H4 (cell line): ENCODE data around the gene PGS1. TPM values are rescaled to one million over a fixed set of nuclear protein-coding genes. Genes with fewer than 3 reads are reported as not detected.

Source experiments
- DNase-seq: peaks from one replicate; pipeline ENCODE4 v3.0.0-alpha.2; 2015; ENCODE audit warnings: low spot score
- total RNA-seq: library from RNA; depleted of rRNA; stranded (reverse); fragments of >200 nt; shearing (Covaris generic); gene quantifications from 2 replicates; pipeline ENCODE4 v1.2.3, GENCODE V29; 2014

The PGS1 gene
- total RNA-seq, 1 experiment from 2014 or later, result 20.4 TPM

DNA sequence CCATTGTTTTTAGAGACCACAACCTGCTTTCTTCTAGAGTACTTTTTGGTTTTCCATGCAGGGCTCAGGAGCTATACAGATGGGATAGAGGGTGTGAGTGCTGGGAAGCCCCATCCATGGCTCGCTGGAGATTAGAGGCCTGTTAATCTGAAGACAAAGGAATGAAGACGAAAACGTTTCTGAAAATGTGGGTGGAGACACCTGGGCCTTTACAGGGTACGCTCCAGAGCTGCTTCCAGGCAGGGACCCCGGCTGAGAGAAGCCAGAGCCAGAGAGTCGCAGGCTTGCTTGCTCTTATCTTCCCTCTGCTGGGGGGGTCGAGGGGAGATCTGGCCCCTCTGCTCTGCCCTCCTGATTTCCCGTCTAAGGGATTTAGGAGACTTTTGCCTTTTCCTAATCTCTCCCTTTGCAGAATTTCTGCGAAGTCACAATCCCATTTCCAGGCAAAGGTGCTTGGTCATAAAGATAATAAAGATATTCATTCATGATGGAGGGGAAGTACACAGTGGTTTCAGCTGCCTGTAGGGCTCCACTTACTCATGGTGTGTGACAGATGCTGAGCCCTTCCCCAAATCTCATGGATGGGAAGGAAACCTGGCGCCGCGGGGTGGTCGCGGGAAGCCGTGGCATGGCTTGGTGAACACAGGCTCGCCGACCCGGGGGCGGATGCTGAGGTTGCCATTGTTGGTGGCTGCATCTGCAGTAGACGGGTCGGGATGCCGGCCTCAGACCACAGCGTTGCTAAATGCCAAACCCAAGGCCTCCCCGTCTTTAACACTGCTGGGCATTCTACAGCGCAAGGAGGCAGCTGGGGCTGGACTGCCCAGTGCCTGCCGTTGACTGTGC, 13.8 kb upstream of the PGS1 start:
- no peak for DNase-seq

DNA sequence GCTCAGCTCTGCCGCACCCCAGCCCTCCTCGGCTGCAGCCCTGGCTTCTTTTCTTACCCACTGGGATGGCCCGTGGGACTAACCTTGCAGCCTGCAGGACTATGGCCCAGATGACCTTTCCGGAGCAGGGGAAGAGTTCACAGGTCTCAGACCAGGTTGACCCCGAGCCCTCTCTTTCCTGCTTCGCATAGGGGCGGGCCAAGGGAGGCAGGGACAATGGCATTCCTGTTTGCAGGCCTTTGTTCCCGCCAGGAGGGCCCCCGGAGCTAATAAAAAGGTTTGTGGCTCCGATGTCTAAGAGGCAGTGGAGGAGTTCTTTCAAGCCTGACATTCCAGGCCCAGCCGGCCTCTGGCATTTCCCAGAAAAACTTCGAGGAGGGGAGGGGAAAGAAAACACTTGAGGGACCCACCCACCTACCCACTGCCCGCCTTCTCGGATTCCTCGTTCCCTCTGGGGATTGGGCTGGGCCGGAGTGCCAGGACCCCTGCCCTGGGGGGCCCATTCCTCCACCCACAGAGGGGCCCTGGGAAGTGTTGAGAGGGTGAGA, 12.8 kb upstream of the PGS1 start:
- no peak for DNase-seq

DNA sequence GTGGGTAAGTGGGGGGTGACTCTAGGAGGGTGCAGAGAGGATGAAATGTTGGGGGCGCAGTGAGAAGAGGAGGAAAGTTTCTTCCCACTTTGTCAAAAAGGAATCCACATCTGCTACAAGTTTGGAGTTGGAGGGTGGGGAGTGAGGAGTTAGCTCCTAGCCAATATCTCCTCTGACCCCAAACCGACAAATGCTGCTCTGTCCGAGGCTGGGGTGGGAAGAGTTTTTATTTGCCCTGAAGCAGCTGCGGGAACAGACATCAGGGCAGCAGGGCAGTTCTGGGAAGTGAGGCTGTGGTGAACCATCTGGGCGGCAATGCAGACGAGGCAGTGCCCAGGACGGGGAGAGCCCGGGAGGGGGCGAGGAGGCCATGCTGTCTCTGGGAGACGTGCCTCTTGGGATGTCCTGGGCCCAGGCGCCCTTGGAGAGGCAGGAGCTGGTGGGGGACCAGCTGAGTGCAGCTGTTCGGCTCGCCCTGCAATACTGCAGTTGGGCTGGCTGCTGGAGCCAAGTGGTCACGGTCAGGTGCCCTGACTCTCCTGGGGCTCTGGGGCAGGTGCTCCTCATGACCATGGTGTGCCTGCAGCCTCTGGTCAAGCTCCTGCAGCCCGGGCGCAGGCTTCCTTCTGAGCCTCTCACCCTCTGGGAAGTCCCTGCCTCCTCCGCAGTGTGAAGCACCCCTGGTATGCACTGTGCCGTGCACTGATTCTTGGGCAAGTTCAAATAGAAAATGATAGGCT, 12.2 kb upstream of the PGS1 start:
- no peak for DNase-seq

DNA sequence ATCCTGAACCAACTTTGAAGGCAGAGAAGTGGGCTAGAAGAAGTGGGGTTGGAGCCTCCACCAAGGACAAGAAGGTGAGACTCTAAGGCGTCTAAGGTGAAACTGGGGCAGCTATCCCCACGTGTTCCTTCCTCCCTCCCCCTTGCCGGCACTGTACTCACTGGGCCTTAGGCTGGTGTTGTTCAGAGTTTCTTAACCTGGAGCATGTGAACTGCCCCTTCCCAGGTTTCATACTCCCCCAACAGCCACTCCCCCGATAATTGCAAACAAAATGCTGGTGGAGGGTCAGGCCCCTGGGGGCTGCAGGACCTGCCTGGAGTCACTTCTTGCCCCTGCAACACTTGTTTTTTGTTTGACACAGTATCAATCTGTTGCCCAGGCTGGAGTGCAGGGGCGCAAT, 11.3 kb upstream of the PGS1 start:
- DNase-seq, result no peak

DNA sequence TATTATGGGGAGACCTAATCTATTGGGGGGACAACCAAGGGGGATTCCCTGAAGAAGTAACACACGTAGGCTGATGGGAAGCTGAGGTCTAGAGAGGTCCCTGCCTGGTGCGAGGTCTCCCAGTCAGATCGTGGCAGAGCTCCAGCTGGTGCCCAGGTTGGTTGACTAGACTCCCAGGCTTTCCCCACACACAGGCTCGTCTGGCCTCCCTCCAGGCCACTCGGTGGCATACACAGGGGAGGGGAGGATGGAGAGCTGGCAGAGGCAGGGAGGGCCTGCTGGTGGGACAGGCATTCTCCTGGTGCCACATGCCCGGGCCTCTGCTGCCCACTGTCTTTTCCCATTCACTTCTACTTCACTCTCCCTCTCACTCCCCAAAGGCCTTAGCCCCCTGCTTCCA, 10.1 kb upstream of the PGS1 start:
- no peak for DNase-seq

DNA sequence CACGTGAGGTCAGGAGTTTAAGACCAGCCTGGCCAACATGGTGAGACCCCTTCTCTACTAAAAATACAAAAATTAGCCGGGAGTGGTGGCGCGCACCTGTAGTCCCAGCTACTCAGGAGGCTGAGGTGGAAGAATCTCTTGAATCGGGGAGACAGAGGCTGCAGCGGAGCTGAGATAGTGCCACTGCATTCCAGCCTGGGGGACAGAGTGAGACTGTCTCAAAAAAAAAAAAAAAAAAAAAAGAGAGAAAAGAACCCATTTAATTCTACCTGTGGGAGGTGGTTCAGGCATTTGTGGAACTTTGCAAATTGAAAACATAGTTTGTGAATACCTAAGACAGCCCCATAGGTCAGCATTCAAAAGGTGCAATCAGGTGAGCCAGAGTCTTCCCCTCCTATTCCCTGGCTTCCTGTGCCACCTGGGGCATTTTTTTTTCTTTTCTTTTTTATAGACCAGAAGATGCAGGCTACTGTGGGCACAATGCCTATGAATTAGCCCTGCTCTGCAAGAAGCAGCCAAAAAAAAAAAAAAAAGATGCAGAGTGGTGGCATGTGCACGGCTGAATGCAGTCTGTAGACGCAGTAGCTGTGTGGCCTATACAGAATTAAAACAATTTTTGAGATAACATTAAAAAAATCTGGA, 9.5 kb upstream of the PGS1 start:
- DNase-seq, result no peak

DNA sequence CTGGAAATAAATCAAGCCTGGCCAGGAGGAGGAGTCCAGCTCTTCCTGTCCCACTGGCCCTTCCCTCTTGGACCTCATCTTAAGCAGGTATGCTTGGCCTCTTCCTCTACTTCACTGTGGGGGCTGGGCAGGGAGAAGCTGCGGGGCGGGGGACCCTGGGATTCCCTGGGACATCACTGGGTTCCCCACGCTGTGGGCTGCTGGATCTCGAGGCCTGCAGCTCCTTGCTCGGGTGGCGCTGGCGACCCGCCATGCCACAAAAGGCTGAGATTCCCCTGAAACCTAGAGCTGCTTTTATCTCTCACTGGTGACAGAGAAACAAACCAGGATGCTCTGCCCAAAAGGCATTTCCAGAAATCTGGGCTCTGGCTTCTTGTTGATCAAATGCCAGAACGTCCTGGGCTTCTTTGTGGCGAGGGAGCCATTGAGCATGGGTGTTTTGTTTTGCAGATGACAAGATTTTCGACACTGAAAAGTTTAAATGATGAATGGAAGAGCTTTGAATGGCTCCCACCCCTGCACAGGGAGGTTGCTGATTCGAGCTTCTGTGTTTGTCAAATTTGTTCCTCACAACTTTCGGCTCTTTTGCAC, 8.6 kb upstream of the PGS1 start:
- DNase-seq, result no peak

DNA sequence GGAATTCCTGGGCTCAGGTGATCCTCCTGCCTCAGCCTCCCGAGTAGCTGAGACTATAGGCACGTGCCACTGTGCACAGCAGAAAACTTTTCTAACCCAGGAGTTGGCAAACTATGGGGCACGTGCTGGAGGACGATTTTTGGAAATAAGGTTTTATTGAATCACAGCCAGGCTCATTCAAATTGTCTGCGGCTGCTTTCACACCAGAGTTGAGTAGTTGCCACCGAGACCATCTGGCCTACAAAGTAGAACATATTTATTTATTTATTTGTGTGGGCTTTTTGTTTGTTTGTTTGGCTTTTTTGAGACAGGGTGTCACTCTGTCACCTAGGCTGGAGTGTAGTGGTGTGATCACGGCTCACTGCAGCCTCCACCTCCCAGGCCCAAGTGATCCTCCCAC, 7.4 kb upstream of the PGS1 start:
- no peak for DNase-seq

DNA sequence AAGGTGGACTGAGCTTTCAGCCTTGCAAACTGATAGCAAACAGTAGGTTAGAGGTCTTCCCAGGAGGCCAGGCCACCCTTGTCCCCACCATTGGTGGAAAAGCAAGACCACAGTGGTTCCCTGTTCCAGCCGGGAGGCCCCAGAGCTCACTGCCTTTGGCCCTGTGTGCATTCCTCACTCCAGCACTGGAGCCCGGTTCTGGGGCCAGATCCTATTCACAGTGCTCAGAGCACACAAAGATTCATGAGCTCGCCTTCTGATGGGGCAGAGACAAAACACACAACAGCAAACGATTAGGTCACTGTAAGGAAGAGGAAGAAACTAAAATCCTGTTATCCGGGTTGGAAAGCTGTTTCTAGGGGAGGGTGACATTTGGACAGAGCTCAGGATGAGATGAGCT, 5.6 kb upstream of the PGS1 start:
- DNase-seq, result no peak

DNA sequence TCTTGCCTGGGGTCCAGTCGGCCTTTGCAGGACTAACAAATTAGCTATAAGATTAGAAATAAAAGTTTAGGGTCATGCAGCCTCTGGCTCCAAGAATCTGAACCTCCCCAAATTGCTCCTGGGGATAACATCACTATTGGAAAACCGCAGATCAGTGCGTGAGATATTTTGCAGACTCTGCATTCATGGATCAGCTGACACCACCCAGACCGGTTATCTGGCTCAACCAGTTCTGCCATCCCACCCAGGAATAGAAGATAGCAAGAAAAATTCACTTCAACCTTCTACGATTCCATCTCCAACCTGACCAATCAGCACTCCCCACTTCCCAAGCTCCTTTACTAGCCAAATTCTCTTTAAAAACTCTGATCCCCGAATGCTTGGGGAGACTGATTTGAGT, 4.3 kb upstream of the PGS1 start:
- DNase-seq, result no peak

DNA sequence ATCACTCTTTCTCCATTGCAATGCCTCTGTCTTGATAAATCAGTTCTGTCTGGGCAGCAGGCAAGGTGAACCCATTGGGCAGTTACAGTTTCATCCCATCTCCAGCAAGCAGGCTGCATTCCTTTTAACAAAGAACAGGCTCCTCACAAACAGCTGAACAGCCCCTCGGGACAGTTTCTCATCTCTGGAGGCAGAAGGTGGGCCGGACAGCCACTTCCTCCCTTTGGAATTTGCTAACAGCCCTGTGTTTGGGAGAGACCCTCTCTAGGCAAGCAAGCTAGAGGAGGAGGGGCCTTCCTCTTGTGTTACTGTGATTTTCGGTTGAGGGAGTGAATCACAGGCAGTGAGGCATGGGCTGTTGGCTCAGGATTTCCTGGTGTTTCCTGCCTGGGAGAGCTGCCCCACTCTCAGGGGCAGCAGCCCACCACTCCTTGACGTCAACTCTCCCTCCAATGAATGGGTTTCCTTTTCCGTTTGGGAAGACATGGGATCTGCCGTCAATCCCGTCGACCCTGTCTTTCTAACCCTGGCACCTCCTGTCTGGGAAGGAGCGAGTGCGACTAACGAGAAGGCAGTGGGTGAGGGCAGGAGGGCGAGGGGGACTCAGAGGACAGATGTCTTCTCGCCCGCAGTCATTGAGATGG, 3.7 kb upstream of the PGS1 start:
- no peak for DNase-seq

DNA sequence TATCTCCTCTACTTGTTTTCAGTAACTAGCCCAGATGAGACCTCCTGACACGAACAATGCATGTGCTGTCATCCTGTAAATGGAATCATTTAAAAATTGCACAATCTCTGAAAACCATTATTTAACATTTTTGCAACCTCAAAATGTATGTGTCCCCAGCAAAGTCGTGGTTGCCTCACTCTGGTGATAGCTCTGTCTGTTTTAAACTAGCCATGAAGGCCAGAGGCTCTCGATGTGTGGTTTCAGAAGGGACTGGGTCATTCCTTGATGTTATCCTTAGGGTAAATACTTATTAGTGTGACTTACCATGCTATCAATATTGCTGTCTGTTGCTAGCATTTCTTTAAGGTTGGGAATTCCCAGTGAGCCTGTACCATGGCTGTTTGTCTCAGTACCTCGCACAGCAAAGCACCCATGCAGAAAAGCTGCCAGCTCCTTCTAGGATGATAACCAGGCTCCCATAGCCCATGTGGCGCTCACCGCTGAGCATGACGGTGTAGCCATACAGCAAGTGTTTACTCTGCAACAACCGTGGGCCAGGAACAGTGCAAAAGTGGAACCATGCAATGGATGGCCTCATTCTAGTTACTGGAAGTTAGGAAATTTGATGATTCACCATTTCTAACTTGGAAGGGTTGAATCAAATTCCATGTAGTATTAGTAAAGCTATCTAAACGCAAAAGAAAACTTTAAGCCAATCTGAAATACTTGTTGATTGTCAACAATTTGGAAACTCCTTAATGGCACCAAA, 2.9 kb upstream of the PGS1 start:
- DNase-seq, result peak; percentile 86

DNA sequence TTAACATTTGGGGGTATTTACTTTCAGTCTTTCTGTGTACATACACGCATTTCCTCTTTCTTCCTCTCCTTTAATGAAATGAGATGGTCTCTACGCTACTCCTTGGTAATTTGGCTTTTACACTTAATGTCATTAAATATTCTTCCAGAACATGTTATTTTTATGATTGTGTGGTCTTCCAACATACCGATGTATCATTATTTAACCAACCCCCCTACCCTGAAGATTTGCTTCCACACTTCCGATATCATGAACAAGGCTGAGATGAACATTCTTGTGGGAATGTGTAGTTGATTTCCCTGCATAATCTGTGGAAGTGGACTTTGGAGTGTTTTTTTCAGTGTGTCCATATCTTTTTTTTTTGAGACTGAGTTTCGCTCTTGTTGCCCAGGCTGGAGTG, 2.3 kb upstream of the PGS1 start:
- DNase-seq, result no peak

DNA sequence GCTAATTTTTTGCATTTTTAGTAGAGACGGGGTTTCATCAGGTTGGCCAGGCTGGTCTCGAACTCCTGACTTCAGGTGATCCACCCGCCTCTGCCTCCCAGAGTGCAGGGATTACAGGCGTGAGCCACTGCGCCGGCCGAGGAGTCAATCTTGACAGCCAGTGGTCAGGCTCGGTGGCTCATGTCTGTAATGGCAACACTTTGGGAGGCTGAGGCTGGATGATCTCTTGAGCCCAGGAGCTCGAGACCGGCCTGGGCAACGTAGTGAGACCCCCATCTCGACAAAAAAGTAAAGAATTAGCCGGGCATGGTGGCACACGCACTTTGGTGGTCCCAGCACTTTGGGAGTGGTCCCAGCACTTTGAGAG, 608 bp upstream of the PGS1 start:
- no peak for DNase-seq

DNA sequence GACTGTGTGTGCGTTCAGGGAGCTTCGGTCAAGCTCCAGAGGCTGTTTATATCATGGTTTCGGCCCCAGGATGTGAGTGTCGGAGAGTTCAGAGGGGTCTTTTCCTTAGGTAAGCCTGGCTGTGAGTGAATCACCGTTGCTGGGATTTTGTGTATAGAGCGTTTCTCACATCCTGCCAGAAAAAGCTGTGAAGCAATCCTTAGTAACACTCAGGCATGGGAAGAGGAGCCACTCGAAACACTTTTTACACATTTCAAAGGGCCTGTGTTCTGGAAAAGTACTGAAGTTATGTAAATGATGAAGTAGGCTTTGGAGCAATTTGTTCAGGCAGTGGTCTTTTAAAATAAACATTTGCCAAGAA, 662 bp downstream of the PGS1 start:
- DNase-seq, result no peak

DNA sequence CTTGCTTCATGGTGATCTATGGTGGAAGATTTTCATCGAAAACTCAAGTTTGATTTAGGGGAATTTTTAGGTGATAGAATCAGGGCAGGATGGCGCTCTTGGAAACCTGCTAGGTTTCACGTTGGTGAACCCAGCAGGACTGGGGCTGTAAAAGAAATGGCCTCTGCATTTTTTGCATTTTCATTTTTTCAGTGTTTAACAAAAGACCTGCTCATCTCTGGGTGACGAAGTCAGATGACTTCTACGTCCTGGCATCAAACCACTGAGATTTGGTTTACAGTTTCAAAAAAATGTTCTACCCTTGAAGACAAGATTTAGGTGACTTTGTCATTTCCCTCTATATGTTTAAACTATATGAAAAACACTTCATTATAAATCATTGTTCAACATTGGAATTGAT, 1.9 kb downstream of the PGS1 start:
- no peak for DNase-seq

DNA sequence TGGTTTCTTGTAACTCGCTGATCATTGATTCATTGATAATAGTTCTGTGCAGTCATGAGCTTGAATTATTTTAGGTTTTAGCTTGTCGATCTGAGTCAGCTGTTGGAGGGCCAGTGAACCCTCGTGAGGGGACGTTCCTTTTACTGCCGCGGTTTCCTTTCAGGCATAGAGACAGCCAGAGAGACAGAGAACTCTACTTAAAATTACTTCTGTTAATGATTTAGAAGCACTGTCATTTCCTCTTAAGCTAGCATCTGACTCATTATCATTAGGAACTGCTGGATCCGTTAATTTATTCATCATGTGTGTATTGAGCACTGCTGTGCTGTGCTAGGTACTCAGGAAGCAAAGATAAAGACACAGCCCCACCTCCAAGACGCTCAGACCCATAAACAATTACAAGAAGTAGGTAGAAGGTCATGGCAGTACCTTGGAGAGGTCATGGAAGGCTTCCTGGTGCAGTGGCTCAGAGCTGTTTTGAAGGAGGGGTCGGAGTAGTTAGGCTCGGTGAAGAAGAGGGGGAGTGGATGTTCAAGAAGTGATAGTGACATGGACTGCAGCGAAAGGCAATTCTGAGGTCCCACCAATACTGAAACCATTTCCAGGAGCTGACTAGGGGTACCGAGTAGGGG, 3.3 kb downstream of the PGS1 start:
- DNase-seq, result no peak

DNA sequence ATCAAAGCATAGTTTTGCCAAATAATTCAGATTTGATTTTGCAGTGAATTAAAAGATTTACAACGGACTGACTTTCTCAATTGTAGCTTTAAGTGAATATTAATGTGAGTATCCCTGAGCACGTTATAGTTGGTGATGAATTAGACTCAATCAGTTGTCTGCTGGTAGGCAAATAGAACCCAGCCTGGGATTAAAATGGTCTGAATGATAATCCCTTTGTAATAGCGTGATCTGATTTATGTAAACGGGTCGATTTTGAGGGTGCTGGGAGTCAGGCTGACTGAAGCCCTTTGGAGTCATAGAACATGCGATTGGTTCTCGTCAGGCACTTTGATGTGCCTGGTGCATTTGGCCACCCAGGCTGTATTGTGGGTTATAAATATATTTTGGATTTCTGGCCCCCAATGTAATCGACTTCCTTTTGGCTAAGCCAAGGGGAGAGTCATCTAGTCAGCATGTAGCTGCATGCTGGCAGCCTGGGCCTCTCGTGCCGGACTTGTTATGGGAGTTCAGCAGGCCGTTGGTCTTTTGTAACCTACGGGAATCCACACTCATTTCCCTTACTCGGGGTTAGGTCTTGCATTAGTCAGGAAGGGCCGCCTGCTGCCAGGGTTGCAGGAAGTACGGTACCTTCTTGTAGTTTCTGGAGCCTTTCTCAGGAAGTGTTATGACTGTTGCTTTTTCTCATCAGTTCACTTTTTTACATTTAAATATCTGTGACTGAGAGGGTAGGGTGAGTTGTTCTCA, 5.4 kb downstream of the PGS1 start:
- no peak for DNase-seq

DNA sequence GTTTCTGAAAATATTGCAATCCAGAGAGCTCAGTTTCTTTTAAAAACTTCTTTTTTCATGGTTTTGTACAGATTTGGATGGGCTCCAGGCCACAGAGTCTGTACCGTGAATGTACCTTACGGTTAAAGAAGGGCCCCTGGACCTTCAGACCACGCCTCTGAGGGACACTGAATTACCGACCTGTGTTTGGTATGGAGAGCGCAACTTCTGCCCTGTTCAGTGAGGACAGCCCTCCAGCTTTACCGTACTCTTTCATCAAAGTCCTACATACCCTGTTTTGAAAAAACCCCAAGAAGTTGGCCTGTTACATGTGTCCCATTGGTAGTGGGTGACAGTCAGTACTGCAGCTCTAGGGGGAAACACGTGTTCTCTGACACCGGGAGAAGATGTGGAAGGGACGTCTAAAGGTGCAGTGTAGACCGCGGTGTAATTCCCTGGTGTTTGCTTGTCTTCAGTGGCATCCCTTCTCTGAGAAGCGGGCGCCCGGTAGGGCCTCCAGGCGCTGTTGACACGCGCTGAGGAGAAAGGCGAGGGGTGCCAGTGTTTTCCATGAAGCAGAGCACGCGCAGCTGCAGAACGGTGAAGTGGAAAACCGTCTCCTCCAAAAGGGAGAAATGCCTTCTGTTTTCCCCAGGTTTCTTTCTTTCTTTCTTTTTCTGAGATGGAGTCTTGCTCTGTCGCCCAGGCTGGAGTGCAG, 6.2 kb downstream of the PGS1 start:
- DNase-seq, result no peak
